Esophagus squamous epithelium (tissue), 5 donors: ENCODE measurements around the gene DAB2IP. TPM values are rescaled to one million over a fixed set of nuclear protein-coding genes. Genes with fewer than 3 reads are reported as not detected.

Source experiments
- DNase-seq: peaks from one replicate; lab custom pipeline; 2025; lab: John Stamatoyannopoulos, UW
- H3K27ac ChIP-seq, 4 donors: fragments of 200-600 bp; sonication (generic); one replicate each; pipeline ENCODE4 v1.5.1; 2016 to 2019; ENCODE audit warnings: mild to moderate bottlenecking in 1 of 4
- H3K27me3 ChIP-seq, 4 donors: fragments of 200-600 bp; sonication (generic); 1 replicate in 3 of 4; 2 replicates in 1 of 4; pipeline versions ENCODE4 v1.5.1 to v1.6.0; 2017 to 2021; ENCODE audit warnings: antibody characterized with exemption in 1 of 4
- H3K36me3 ChIP-seq, 3 donors: fragments of 200-600 bp; sonication (generic); one replicate each; pipeline ENCODE4 v1.5.1; 2016 to 2019
- H3K4me1 ChIP-seq, 3 donors: fragments of 200-600 bp; sonication (generic); one replicate each; pipeline ENCODE4 v1.5.1; 2017 to 2019
- H3K4me3 ChIP-seq, 4 donors: fragments of 200-600 bp; sonication (generic); 1 replicate in 3 of 4; 2 replicates in 1 of 4; pipeline ENCODE4 v1.5.1; 2016 to 2019; ENCODE audit warnings: mild to moderate bottlenecking in 2 of 4, moderate library complexity in 1 of 4
- H3K9me3 ChIP-seq, 3 donors: fragments of 200-600 bp; sonication (generic); one replicate each; pipeline ENCODE4 v1.5.1; 2016 to 2019
- POLR2A ChIP-seq, 4 donors: fragments of 450-650 bp; IDR thresholded peaks; one replicate each; pipeline ENCODE4 v1.6.1; 2017; ENCODE audit warnings: antibody characterized with exemption in 4 of 4, mild to moderate bottlenecking in 4 of 4, moderate library complexity in 3 of 4
- WGBS, 2 donors: methylation state at CpG; one replicate each; pipeline ENCODE4 v1.1.5; 2018; 5-methylcytosine and 5-hydroxymethylcytosine counted together
- intact Hi-C: fragments of 100-400 bp; cut with DNase I; formaldehyde crosslinking; loops from one replicate; pipeline ENCODE4 v1.15.0; 2022
- total RNA-seq, 4 donors: library from RNA; depleted of rRNA; stranded (reverse); fragments of >200 nt; gene quantifications; one replicate each; pipeline ENCODE4 v1.1.0, GENCODE V29; 2016
- TF ChIP-seq, protein P1 (sequence below), 6 experiments: fragments of 450-650 bp in 4 of 6; fragments of 200-600 bp in 2 of 6; sonication (generic) in 2 of 6; IDR thresholded peaks; one replicate each; pipeline ENCODE4 v1.5.1; 2016 to 2019; ENCODE audit warnings: antibody characterized with exemption in 6 of 6, mild to moderate bottlenecking in 4 of 6, moderate library complexity in 4 of 6
- donor health status: DM: yes; HTN: yes; CAD: no.

The DAB2IP gene
- total RNA-seq, 4 donors from 2014 or later = 28.3 to 48.8 (median 38.1) TPM

DNA sequence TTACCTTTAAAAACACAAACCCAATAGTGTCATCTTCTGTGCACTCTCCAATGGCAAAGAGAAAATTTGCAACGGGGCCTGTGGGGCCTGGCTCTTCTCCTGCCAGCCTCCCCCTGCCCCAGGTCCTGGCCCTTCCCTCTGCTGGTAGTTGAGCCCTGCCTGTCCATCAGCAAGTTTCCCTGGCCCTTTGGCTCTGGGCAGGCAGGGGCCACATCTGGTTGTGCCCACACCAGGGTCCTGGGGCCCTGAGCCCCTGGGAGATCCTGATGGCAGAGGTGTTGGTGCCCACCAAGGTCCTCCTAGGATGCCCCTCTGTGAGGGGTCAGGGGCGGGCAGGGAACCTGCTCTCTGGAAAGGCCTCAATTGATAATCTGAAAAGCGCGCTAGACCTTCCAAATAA is 157.3 kb downstream of the DAB2IP start:
- no peak for DNase-seq

GRCh38 chr9:121809356-121810050 is 158.1 kb downstream of the DAB2IP start:
- 82 to 88% methylated on average over 8 to 14 of the region's 15 CpGs for WGBS, 2 donors
- no peak for DNase-seq
- Histone ChIP-seq H3K4me3 (no peak overlapping the region), H3K36me3 (no peaks in the 10 kb centered on the region), H3K4me1 (peaks cover 0 to 10% (median 0%) of the 10 kb centered on the region in 3 donors), H3K27me3 (no peaks in the 10 kb centered on the region), H3K27ac (no peak overlapping the region), H3K9me3 (peaks cover 0 to 3% (median 0%) of the 10 kb centered on the region in 3 donors)
- TF ChIP-seq, protein P1, sequence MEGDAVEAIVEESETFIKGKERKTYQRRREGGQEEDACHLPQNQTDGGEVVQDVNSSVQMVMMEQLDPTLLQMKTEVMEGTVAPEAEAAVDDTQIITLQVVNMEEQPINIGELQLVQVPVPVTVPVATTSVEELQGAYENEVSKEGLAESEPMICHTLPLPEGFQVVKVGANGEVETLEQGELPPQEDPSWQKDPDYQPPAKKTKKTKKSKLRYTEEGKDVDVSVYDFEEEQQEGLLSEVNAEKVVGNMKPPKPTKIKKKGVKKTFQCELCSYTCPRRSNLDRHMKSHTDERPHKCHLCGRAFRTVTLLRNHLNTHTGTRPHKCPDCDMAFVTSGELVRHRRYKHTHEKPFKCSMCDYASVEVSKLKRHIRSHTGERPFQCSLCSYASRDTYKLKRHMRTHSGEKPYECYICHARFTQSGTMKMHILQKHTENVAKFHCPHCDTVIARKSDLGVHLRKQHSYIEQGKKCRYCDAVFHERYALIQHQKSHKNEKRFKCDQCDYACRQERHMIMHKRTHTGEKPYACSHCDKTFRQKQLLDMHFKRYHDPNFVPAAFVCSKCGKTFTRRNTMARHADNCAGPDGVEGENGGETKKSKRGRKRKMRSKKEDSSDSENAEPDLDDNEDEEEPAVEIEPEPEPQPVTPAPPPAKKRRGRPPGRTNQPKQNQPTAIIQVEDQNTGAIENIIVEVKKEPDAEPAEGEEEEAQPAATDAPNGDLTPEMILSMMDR (IDR thresholded peaks at IDR 0.05) = no peak
- TF ChIP-seq POLR2A (IDR thresholded peaks at IDR 0.05) = no peak
- intact Hi-C loops = no loop called here

More for the DNA sequence above, 157.3 kb downstream of the DAB2IP start:
- no peak for TF ChIP-seq POLR2A (IDR thresholded peaks at IDR 0.05)
- TF ChIP-seq, protein P1 (IDR thresholded peaks at IDR 0.05) = no peak
- 52% methylated on average over 2 of the region's 4 CpGs; no CpG with 5 or more reads in 1 of the 2 donors for WGBS, 2 donors
- H3K27me3 ChIP-seq = no peaks in the 10 kb centered on the region
- H3K9me3 ChIP-seq = peaks cover 0 to 3% (median 0%) of the 10 kb centered on the region in 3 donors
- peaks cover 0 to 10% (median 0%) of the 10 kb centered on the region in 3 donors for H3K4me1 ChIP-seq
- no peaks in the 10 kb centered on the region for H3K36me3 ChIP-seq
- H3K4me3 ChIP-seq = no peak overlapping the region
- intact Hi-C loops = no loop called here
- no peak overlapping the region for H3K27ac ChIP-seq

DNA sequence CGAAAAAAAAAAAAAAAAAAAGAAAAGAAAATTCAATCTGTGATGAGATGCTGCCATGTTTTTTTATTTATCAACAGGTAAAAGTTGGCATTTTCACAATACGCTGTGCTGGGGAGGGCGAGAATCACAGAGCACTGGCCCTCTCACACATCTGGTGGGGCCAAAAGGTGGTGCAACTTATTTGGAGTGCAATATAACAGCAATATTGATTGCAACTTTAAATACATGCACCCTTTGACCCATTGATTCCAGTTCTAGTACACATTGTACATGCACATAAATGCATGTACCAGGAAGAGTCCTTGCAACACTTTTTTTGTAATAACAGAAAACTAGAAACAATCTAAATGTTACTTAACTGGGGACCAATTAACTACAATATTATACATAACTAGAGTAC is 159.1 kb downstream of the DAB2IP start:
- WGBS, 2 donors = 66 to 74% methylated on average over 3 of the region's 3 CpGs
- TF ChIP-seq POLR2A (IDR thresholded peaks at IDR 0.05) = no peak
- TF ChIP-seq, protein P1 (IDR thresholded peaks at IDR 0.05) = no peak
- no peak overlapping the region for H3K27ac ChIP-seq

GRCh38 chr9:121811140-121811539 is 159.7 kb downstream of the DAB2IP start:
- WGBS, 2 donors = 87 to 92% methylated on average over 3 to 6 of the region's 9 CpGs
- intact Hi-C loops = no loop called here

More for the DNA sequence above, 159.1 kb downstream of the DAB2IP start:
- H3K27me3 ChIP-seq = no peaks in the 10 kb centered on the region
- intact Hi-C loops = no loop called here
- H3K36me3 ChIP-seq = no peaks in the 10 kb centered on the region
- peaks cover 0 to 10% (median 0%) of the 10 kb centered on the region in 3 donors for H3K4me1 ChIP-seq
- no peaks in the 10 kb centered on the region for H3K9me3 ChIP-seq
- no peak overlapping the region for H3K4me3 ChIP-seq
- DNase-seq = no peak

DNA sequence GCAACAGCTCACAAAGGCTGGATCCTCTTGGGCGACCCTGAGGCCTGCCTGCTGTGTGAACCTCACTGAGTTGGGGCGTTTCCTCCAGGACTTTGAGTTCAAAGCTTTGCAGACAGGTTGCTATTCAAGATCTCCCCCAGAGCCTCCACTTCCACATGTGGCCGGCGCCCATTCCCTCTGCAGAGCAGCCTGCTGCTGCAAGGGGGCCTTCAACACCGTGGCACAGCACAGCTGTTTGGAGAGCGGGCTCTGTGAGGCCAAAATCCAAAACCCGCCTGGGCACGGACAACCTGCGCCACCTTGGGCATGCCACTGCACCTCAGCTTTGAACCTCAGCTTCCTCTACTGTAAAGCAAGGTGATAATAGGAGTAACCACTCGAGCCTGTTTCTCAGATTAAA is 160.3 kb downstream of the DAB2IP start:
- TF ChIP-seq POLR2A (IDR thresholded peaks at IDR 0.05) = no peak
- TF ChIP-seq, protein P1 (IDR thresholded peaks at IDR 0.05) = no peak
- H3K4me3 ChIP-seq = no peak overlapping the region
- no peaks in the 10 kb centered on the region for H3K9me3 ChIP-seq
- WGBS, 2 donors = 87% methylated on average over 9 of the region's 10 CpGs; no CpG with 5 or more reads in 1 of the 2 donors
- DNase-seq = no peak
- H3K27ac ChIP-seq = no peak overlapping the region
- H3K36me3 ChIP-seq = no peaks in the 10 kb centered on the region
- H3K27me3 ChIP-seq = no peaks in the 10 kb centered on the region
- peaks cover 0 to 10% (median 0%) of the 10 kb centered on the region in 3 donors for H3K4me1 ChIP-seq
- intact Hi-C loops = no loop called here

More at GRCh38 chr9:121811140-121811539, 159.7 kb downstream of the DAB2IP start:
- H3K4me3 ChIP-seq = no peak overlapping the region
- no peaks in the 10 kb centered on the region for H3K36me3 ChIP-seq
- H3K4me1 ChIP-seq = peaks cover 0 to 10% (median 0%) of the 10 kb centered on the region in 3 donors
- TF ChIP-seq, protein P1 (IDR thresholded peaks at IDR 0.05) = no peak
- TF ChIP-seq POLR2A (IDR thresholded peaks at IDR 0.05) = no peak
- no peak overlapping the region for H3K27ac ChIP-seq
- DNase-seq = no peak
- no peaks in the 10 kb centered on the region for H3K9me3 ChIP-seq
- no peaks in the 10 kb centered on the region for H3K27me3 ChIP-seq
